ENCODE results near the gene N4BP3. TPM values are rescaled to one million over a fixed set of nuclear protein-coding genes. Genes with fewer than 3 reads are reported as not detected.
A peak's percentile ranks its signal among the peaks of the same experiment; 100 is the strongest.

Gene N4BP3
- polyA plus RNA-seq, 3 donors from 2014 or later: 0.07 to 0.10 TPM; not detected in 1

DNA sequence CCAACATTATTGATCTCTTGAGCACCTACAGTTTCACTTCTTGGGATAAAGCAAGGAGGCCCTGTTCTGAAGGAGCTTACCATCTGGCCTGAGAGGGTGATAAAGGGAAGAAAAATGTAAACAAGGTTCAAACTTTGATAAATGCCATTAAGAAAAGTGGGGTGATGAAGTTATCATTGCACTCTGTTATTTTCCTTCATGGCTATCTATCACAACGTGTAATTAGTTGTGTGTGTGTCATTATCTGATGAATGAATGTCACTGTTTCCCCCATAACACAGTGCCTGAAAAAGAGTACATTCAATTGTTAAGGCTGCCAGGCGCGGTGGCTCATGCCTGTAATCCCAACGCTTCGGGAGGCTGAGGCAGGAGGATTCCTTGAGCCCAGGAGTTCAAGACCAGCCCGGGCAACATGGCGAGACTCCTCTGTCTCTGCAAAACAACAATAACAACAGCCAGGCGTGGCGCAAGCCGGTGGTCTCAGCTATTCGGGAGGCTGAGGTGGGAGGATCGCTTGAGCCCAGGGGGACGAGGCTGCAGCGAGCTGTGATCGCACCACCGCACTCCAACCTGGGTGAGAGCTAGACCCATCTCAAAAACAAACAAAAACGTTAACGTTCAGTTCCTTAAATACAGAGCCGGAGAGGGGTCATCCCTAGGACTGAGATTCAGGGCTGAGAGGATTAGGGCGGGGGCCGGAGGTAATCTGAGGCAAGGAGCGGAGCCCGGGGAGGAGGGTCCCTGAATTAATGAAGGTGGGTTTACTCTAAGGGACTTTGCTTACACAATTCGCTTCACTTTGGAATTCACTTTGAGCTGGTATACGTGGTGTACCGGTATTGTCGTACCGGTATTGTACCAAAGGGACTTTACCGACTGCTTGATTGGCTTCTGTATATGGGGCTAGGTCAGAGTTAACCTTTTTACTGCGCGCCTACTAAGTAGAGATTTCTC lies 39.4 kb downstream of the N4BP3 start:
- H3K27ac Mint-ChIP-seq: peak overlapping the region; percentile 45 to 92 (median 86)
- no peaks in the 10 kb centered on the region for H3K9me3 Mint-ChIP-seq
- H3K27me3 Mint-ChIP-seq (ENCODE audit: low read depth in 3 of 3): peaks cover 4 to 11% (median 6%) of the 10 kb centered on the region in 3 donors
- no peak for DNase-seq
- H3K4me3 Mint-ChIP-seq: peak overlapping the region; percentile 93 to 98 (median 97)
- peaks cover 25 to 31% of the 10 kb centered on the region in 2 donors for H3K4me1 Mint-ChIP-seq
- H3K36me3 Mint-ChIP-seq: peaks cover 0 to 14% (median 5%) of the 10 kb centered on the region in 3 donors

DNA sequence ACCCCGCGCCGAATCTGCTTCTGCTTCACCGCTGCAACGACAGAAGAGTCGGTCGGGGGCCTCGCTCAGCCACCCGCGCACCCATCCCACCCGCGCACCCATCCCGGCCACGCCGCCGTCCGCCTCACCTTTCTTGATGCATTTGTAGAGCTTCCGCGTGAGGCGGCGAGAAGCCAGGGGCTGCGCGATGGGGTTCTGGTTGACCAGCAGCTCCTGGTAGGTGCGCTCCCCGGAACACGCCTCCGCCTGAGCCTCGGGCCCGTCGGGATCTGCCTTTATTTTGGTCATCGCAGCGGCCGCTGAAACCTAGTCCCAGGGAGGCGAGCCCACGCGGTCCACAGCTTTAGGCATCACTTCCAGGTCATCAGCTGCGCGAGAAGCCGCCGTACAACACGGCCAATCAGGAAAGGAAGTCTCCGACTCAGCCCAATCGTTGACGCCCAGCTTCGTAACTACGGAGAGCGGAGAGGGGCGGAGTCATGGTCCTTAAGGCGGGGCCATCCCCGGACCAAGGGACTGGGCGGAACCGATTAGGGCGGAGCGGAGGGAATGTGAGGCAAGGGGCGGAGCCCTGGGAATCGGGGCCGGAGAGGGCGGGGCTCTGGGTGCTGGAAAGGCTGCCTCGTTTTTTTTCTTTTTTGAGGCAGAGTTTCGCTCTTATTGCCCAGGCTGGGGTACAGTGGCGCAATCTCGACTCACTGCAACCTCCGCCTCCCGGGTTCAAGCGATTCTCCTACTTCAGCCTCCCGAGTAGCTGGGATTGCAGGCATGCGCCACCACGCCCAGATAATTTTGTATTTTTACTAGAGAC lies 40.4 kb downstream of the N4BP3 start, which contains the start of gene NHP2:
TSS of gene NHP2 (minus strand) at position 356 of the 811 bp plus-strand sequence. CDS start at position 288, 68 bp downstream.
- peaks cover 4 to 11% (median 6%) of the 10 kb centered on the region in 3 donors for H3K27me3 Mint-ChIP-seq (ENCODE audit: low read depth in 3 of 3)
- no peaks in the 10 kb centered on the region for H3K9me3 Mint-ChIP-seq
- H3K36me3 Mint-ChIP-seq: peaks cover 0 to 5% (median 0%) of the 10 kb centered on the region in 3 donors
- peak; percentile 94 for DNase-seq
- H3K4me1 Mint-ChIP-seq: peaks cover 24 to 31% of the 10 kb centered on the region in 2 donors
- H3K27ac Mint-ChIP-seq: peak within 1 kb of the TSS; percentile 86 to 92 (median 88)
- peak within 1 kb of the TSS; percentile 93 to 98 (median 97) for H3K4me3 Mint-ChIP-seq

DNA sequence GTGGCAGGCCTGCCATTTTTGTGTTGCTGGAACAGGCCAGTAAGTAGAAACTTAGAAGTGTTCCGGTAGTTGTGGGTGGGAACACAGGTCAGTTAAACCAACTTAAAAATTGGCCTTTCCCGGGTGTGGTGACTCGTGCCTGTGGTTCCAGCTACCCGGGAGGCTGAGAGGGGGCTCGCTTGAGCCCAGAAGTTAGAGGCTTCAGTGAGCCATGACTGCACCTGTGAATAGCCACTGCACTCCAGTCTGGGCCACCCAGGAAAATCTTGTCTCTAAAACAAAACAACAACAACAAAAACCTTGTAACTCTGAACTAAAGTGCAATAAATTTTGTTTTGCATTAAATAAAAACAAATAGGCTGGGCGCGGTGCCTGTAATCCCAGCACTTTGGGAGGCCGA lies 41.7 kb downstream of the N4BP3 start:
- Mint-ChIP-seq H3K36me3 (peaks cover 0 to 3% (median 0%) of the 10 kb centered on the region in 3 donors), H3K4me3 (peak overlapping the region in 1 of 5 donors; percentile 93), H3K4me1 (peaks cover 24 to 31% of the 10 kb centered on the region in 2 donors), H3K27me3 (ENCODE audit: low read depth in 3 of 3) (peaks cover 4 to 11% (median 6%) of the 10 kb centered on the region in 3 donors), H3K27ac (no peak overlapping the region), H3K9me3 (no peaks in the 10 kb centered on the region)
- no peak for DNase-seq

DNA sequence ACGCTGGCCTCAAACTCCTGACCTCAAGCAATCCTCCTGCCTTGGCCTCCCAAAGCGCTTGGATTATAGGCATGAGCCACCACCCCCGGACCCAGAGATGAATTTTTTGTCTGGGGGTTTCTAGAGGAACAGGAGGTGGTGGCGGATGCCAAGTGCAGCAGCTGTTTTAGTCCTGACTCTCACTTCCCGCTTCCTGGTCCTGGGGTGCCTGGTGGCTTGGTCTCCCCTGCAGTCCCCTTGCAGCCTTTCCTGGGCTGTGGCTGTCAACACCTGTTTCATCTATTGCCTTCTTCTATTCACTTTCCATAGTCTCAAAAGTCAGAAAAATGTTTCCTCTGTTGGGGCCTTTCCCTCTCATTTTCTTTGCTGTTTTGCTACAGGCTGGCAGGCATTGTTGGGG lies 46.8 kb downstream of the N4BP3 start:
- no peaks in the 10 kb centered on the region for H3K9me3 Mint-ChIP-seq
- peaks cover 0 to 4% (median 0%) of the 10 kb centered on the region in 3 donors for H3K36me3 Mint-ChIP-seq
- H3K4me1 Mint-ChIP-seq: peaks cover 0 to 5% of the 10 kb centered on the region in 2 donors
- H3K27ac Mint-ChIP-seq: peak overlapping the region in 1 of 6 donors; percentile 31
- no peak for DNase-seq
- peaks cover 0 to 14% (median 10%) of the 10 kb centered on the region in 3 donors for H3K27me3 Mint-ChIP-seq (ENCODE audit: low read depth in 3 of 3)
- no peak overlapping the region for H3K4me3 Mint-ChIP-seq

DNA sequence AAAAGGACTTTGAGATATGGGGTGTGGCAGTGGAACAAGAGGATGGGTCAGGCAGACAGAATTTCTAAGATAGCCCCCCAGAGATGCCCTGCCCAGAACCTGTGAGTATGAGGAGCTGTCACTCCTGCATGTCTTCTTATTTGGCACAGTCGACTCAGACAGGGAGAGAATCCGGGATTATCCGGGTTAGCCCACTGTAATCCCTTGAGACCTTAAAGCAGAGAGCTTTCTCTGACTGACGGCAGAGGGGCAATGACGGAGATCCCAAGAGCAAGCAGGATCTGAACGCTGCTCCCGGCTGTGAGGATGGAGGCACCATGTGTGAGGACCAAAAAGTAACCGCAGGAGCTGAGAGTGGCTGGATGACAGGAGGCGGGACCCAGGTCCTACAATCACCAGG lies 49.1 kb downstream of the N4BP3 start:
- DNase-seq: no peak
- Mint-ChIP-seq H3K4me1 (peaks cover 0 to 5% of the 10 kb centered on the region in 2 donors), H3K27ac (no peak overlapping the region), H3K4me3 (no peak overlapping the region), H3K27me3 (ENCODE audit: low read depth in 3 of 3) (peaks cover 3 to 12% (median 11%) of the 10 kb centered on the region in 3 donors), H3K9me3 (no peaks in the 10 kb centered on the region), H3K36me3 (peaks cover 0 to 4% (median 0%) of the 10 kb centered on the region in 3 donors)

DNA sequence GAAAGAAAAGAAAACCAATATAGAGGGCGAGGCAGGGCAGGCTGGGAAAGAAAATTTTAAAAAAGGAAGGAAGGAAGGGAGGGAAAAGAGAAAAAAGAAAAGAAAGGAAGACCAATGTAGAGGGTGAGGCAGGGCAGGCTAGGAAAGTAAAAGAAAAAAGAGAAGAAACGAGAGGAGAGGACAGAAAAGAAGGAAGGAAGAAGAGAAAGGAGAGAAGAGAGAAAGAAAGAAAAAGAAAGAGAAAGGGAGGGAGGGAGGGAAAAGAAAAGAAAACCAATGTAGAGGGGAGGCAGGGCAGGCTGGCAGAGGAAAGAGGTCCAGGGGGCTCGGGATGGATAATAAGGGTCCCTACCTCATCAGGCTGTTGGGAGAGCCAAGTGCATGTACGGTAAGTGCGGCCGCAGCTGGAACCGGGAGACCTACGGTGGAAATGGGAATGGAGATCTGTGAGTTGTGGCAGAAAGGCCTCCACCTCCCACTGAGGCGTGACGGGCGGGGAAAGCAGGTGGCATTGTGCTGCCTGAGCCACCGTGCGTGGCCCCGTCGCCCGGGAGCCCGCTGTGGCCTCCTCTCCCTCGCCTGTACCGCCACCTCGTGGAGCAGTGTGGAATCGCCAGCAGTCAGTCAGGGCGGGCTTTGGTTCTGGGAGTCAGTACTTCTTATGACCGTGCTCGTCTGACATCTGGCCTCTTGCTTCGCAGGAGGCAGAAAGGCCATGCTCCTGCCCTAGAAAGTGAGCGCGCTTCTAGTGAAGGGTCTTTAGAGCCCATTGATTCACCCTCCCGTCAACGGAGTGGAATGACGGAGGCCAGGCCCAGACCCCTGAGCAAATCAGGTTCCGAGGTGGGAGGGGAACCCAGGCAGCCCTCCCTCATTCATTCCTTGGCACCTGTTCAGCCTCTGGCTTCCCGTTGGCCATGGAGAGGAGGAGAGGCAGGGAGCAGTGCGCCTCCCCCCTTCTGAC lies 50.7 kb downstream of the N4BP3 start:
- Mint-ChIP-seq H3K27ac (peak overlapping the region in 2 of 6 donors; percentile 57 to 79), H3K36me3 (peaks cover 0 to 4% (median 0%) of the 10 kb centered on the region in 3 donors), H3K4me1 (peaks cover 0 to 5% of the 10 kb centered on the region in 2 donors), H3K27me3 (ENCODE audit: low read depth in 3 of 3) (peaks cover 5 to 12% (median 11%) of the 10 kb centered on the region in 3 donors), H3K9me3 (no peaks in the 10 kb centered on the region), H3K4me3 (no peak overlapping the region)
- peak; percentile 82 to 85 (median 83) for DNase-seq

DNA sequence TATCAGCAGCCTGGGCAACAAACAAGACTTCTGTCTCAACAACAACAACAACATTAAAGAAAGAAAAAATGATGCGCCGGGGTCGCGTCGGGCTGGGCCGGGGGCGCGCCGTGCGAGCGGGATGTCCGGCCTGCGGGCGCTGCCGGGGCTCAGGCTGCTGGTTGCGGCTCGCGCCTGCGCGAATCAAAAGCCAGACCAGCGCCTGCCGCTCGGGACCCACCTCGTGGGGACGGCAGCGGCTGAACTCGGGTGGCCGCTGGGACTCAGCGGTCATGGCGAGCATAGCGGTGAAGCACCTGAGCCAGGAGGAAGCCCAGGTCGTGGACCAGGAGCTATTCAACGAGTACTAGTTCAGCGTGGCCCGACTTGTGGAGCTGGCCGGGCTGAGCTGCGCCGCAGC lies 52.2 kb downstream of the N4BP3 start:
- Mint-ChIP-seq H3K9me3 (no peaks in the 10 kb centered on the region), H3K36me3 (peaks cover 0 to 4% (median 0%) of the 10 kb centered on the region in 3 donors), H3K27me3 (ENCODE audit: low read depth in 3 of 3) (peaks cover 5 to 12% (median 11%) of the 10 kb centered on the region in 3 donors), H3K4me3 (no peak overlapping the region), H3K4me1 (peaks cover 0 to 5% of the 10 kb centered on the region in 2 donors), H3K27ac (no peak overlapping the region)
- no peak for DNase-seq

DNA sequence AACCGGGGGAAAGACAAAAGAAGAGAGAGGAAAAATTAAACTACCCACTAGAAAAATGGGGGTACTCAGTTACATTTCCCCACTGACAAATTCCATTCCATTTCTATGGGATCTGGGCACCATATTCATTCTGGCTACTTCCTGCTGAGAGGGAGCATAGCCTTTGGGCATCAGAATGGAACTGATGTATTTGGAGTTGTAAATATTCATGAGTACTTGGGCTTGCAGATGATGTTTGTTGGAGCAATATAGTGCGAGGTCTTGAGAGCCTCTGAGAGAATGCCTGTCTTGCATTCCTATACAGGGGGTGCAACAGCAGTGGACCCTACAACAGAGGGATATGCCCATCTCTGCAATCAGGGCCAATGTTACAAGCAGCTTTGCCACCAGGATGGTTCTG lies 57.1 kb downstream of the N4BP3 start:
- Mint-ChIP-seq H3K36me3 (no peaks in the 10 kb centered on the region), H3K27ac (no peak overlapping the region), H3K4me3 (no peak overlapping the region), H3K9me3 (no peaks in the 10 kb centered on the region), H3K27me3 (ENCODE audit: low read depth in 3 of 3) (peaks cover 0 to 5% (median 4%) of the 10 kb centered on the region in 3 donors), H3K4me1 (no peaks in the 10 kb centered on the region)
- DNase-seq: no peak

DNA sequence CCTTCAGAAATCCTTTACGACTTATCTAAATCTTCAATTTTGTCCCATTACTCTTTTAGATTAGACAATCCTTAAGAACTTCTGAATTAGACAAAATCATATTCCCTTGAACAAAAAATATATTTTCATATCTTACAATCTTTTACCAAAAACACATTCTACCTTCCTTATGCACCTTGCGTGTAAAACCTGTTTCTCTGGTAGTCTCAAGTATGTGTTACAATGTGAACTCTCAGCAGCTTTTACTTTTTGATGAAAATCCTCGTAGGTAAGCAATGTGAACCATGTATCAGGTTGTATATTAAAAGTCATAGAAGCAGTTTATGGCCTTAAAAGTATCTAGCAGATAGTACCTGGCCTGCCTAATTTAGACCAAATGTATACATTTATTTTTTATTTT lies 61.1 kb downstream of the N4BP3 start:
- no peak overlapping the region for H3K27ac Mint-ChIP-seq
- no peaks in the 10 kb centered on the region for H3K9me3 Mint-ChIP-seq
- no peaks in the 10 kb centered on the region for H3K36me3 Mint-ChIP-seq
- no peak overlapping the region for H3K4me3 Mint-ChIP-seq
- no peaks in the 10 kb centered on the region for H3K4me1 Mint-ChIP-seq
- no peak for DNase-seq
- H3K27me3 Mint-ChIP-seq (ENCODE audit: low read depth in 3 of 3): peaks cover 2 to 7% (median 4%) of the 10 kb centered on the region in 3 donors

Other genes with a start within 250 kb of the N4BP3 start
- gene PROP1, start 117.3 kb upstream of the N4BP3 start, polyA plus RNA-seq: not detected
- 10 to 100 TPM; 10.0 to 12.4 (median 11.8) TPM for gene RMND5B, start 17.5 kb downstream of the N4BP3 start, polyA plus RNA-seq
- 100 to 1,000 TPM; 163 to 196 (median 195) TPM for gene NHP2, start 40.4 kb downstream of the N4BP3 start, polyA plus RNA-seq
- not detected for gene GMCL2, start 73.8 kb downstream of the N4BP3 start, polyA plus RNA-seq
- gene HNRNPAB, start 91.0 kb downstream of the N4BP3 start, polyA plus RNA-seq: 100 to 1,000 TPM in 1 of 3 donors, 10 to 100 TPM in 2; 34.4 to 126 (median 62.9) TPM
- gene PHYKPL, start 119.3 kb downstream of the N4BP3 start, polyA plus RNA-seq: 10 to 100 TPM; 28.2 to 44.1 (median 33.3) TPM